Heart right ventricle (tissue), 16 donors: Measurements from ENCODE around the gene C16orf78. TPM values are rescaled to one million over a fixed set of nuclear protein-coding genes. Genes with fewer than 3 reads are reported as not detected.

Experiments used
- ATAC-seq, 8 donors: fragments of 200-7000 bp; cut with Tn5 transposase; one replicate each; pipeline ENCODE4 v1.9.1; 2020; ENCODE audit warnings: mild to moderate bottlenecking in 8 of 8, moderate library complexity in 8 of 8, moderate number of reproducible peaks in 1 of 8
- DNase-seq, 2 donors: peaks; one replicate each; pipeline ENCODE4 v3.0.0-alpha.2; 2020
- H3K27ac ChIP-seq, 10 donors: fragments of 200-600 bp; sonication (generic) in 2 of 10; one replicate each; pipeline versions ENCODE4 v1.5.0 to v1.8.0; 2020 to 2022; ENCODE audit warnings: mild to moderate bottlenecking in 3 of 10
- H3K27me3 ChIP-seq, 7 donors: fragments of 200-600 bp; one replicate each; pipeline ENCODE4 v1.8.0; 2021 to 2022; ENCODE audit warnings: mild to moderate bottlenecking in 2 of 7
- H3K36me3 ChIP-seq, 9 donors: fragments of 200-600 bp; sonication (generic) in 1 of 9; one replicate each; pipeline versions ENCODE4 v1.5.0 to v1.8.0; 2020 to 2022; ENCODE audit warnings: mild to moderate bottlenecking in 2 of 9
- H3K4me1 ChIP-seq, 9 donors: fragments of 200-600 bp; sonication (generic) in 1 of 9; one replicate each; pipeline versions ENCODE4 v1.5.0 to v1.8.0; 2020 to 2022; ENCODE audit warnings: mild to moderate bottlenecking in 4 of 9
- H3K4me3 ChIP-seq, 10 donors: fragments of 200-600 bp; sonication (generic) in 2 of 10; one replicate each; pipeline versions ENCODE4 v1.5.0 to v1.8.0; 2020 to 2022; ENCODE audit warnings: mild to moderate bottlenecking in 7 of 10, moderate library complexity in 2 of 10
- H3K9me3 ChIP-seq, 11 donors: fragments of 200-600 bp in 10 of 11; sonication (generic) in 2 of 11; one replicate each; pipeline versions ENCODE4 v1.5.0 to v1.8.0; 2013 to 2022; ENCODE audit warnings: mild to moderate bottlenecking in 2 of 11, control low read depth in 1 of 11, moderate library complexity in 1 of 11
- CTCF ChIP-seq, 9 donors: fragments of 200-600 bp; sonication (generic) in 2 of 9; IDR thresholded peaks; one replicate each; pipeline versions ENCODE4 v1.5.0 to v1.8.0; 2021 to 2022; ENCODE audit warnings: antibody characterized with exemption in 9 of 9, mild to moderate bottlenecking in 5 of 9, moderate library complexity in 1 of 9
- WGBS, 2 donors: extraction: QIAGEN DNeasy Blood & Tissue Kit; methylation state at CpG; one replicate each; pipeline ENCODE4 v1.1.7; 2013; ENCODE audit warnings: inconsistent platforms in 1 of 2; 5-methylcytosine and 5-hydroxymethylcytosine counted together
- intact Hi-C, 10 donors: fragments of 100-400 bp; cut with DNase I; formaldehyde crosslinking; loops; one replicate each; pipeline versions ENCODE4 v1.11.1 to v1.14.2; 2022
- long read RNA-seq, 3 donors: library from polyadenylated mRNA; unstranded; transcript quantifications; one replicate each; pipeline ENCODE4 v2.0.0, GENCODE V29; 2020 to 2021
- polyA plus RNA-seq, 2 donors: library from polyadenylated mRNA; stranded (reverse); fragments of 200-250 nt; gene quantifications; one replicate each; pipeline ENCODE4 v1.2.3, GENCODE V29; 2013
- total RNA-seq, 10 donors: library from RNA; stranded (reverse); fragmentation: NEBNext Ultra II Directional in 3 of 10; extraction: Animal tissue kit (Norgen Biotek cat#: 25700) in 3 of 10; gene quantifications; one replicate each; pipeline versions ENCODE4 v1.2.1 to v1.2.4, GENCODE V29; 2021 to 2023
- donor health status: Arrhythmogenic right ventricular cardiomyopathy.
- donor health status: ischemic (EF 13 %, LVEDD 7.1; RV severe dilation, severe dysfunction).
- donor health status: healthy with polysubstance abuse.
- donor health status: DM: no; HTN: yes; CAD: no.
- donor health status: DM: no; HTN: no; CAD: no.
- donor health status: ischemic (EF 25% LVEDD 6.9; RV normal size, moderate dysfunction).
- donor health status: ischemic (EF 25% LVEDD 5.7; RV mildly dilated, moderate dysfunction).
- donor health status: healthy.
- donor health status: DM: yes; HTN: yes; CAD: no.
- donor health status: Ischemic cardiomyopathy.
- donor health status: ischemic (EF 35%, LVEDD 5.7; RV mildly dilated, moderate dysfunction).
- donor health status: nonischemic (EF 11% LVEDD 7.7; RV severe dilation, severe dysfunction).
- donor health status: DM: yes; HTN: yes; CAD: no.
- donor health status: PGD.
- donor health status: ischemic (EF 29% LVEDD 5.4; RV normal size, mild dysfunction).
- donor health status: nonischemic (EF 23%, LVEDD 6.1; RV moderate dilation, normal function).

Gene C16orf78, protein sequence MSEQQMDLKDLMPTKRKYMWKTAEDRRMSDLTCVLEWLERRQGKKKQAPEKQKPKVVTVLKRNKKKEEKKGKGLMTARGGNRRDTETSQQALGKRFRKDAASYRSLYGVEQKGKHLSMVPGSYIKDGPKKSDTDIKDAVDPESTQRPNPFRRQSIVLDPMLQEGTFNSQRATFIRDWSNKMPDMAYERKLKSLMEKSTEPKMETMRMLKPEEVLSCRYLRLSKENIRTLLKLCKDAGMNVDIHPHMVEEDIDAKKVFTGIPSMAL
- total RNA-seq (not detected), polyA plus RNA-seq (not detected)
- long read RNA-seq, donor 1: 0 reads
- long read RNA-seq, donor 2: 0 reads
- long read RNA-seq, donor 3: 0 reads

DNA sequence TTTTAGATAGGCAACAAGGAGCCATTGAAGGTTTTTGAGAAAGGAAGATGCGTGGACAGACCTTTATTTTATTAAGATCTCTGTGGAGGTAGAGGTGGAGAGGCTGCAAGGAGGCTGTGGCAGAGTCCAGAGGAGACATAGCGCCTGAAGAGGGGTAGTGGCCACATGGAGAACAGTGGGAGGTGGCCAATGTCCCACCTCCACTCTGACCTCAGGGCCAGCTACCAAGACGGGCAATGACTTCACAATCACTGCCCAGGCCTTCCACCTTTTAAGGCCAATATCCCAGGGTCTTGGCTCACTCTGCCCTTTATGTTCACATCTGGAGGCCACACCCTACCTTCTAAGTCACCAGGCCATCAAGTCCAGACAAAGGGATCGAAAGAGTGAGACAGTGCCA is at the start of gene C16orf78:
Gene C16orf78 (plus strand): TSS at position 301 of the 400 bp plus-strand sequence. CDS start 136 bp downstream, outside the sequence.
- Histone ChIP-seq H3K4me3 (no peak within 1 kb of the TSS), H3K4me1 (no peaks in the 10 kb centered on the region), H3K27me3 (peaks cover 0 to 8% (median 0%) of the 10 kb centered on the region in 7 donors), H3K9me3 (no peaks in the 10 kb centered on the region), H3K36me3 (no peaks in the 10 kb centered on the region), H3K27ac (no peak within 1 kb of the TSS)
- 87 to 89% methylated on average over 4 of the region's 4 CpGs for WGBS, 2 donors
- no peak for DNase-seq
- TF ChIP-seq CTCF (IDR thresholded peaks at IDR 0.05): no peak
- ATAC-seq: no peak
- intact Hi-C loops: no loop called here

DNA sequence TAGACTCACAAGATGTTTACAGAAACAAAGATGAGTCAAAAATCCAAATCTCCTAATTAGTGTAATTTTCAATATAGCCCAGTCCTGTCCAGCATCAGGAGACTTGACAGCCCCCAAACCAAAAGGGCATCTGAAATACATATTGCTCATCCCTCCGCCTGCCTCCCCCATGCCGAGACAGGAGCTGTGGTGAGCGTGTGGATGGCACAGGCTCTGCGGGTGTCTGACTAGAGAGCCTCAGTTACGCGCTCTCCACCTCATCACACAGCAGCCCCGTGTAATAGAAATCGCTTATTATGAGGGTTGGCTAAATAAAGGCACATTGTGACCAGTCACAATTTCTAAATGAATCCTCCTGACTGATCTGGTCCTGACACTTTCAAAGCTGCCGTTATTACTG is 48.9 kb upstream of the C16orf78 start:
- ATAC-seq: no peak
- 85 to 88% methylated on average over 9 of the region's 9 CpGs for WGBS, 2 donors
- H3K4me3 ChIP-seq: no peak overlapping the region
- no peaks in the 10 kb centered on the region for H3K4me1 ChIP-seq
- peaks cover 0 to 15% (median 7%) of the 10 kb centered on the region in 11 donors for H3K9me3 ChIP-seq
- no peak for TF ChIP-seq CTCF (IDR thresholded peaks at IDR 0.05)
- no peaks in the 10 kb centered on the region for H3K36me3 ChIP-seq
- DNase-seq: no peak
- H3K27ac ChIP-seq: no peak overlapping the region
- intact Hi-C loops: loop anchor here in 1 of 10 donors (1.0 kb wide), 1 partner anchor 33 kb away; no protein-coding TSS in a partner anchor
- peaks cover 0 to 11% (median 6%) of the 10 kb centered on the region in 7 donors for H3K27me3 ChIP-seq

DNA sequence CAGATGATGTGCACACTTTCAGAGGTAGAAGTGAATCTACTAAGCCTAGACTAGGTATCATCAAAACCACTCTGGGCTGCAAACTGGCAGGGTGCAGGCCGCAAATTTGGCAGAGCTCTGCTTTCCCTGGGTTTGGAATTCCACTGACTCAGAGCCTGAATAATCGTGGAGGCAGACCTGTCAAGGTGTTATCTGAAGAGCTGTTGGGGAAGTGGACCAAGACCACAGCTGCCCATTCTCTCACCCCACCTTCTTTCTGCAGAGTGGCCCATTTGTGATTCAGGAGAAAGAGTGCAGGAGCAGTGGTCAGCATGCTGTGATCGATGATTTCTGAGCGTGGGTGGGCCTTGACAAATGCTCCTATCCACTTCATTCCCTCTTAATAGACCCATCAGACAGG is 46.1 kb upstream of the C16orf78 start:
- DNase-seq (no peak), ATAC-seq (no peak)
- no peaks in the 10 kb centered on the region for H3K4me1 ChIP-seq
- WGBS, 2 donors: 63% methylated on average over 4 of the region's 4 CpGs
- TF ChIP-seq CTCF (IDR thresholded peaks at IDR 0.05): no peak
- intact Hi-C loops: no loop called here
- H3K36me3 ChIP-seq: no peaks in the 10 kb centered on the region
- no peaks in the 10 kb centered on the region for H3K9me3 ChIP-seq
- no peak overlapping the region for H3K4me3 ChIP-seq
- H3K27ac ChIP-seq: no peak overlapping the region
- H3K27me3 ChIP-seq: peaks cover 0 to 11% (median 6%) of the 10 kb centered on the region in 7 donors

DNA sequence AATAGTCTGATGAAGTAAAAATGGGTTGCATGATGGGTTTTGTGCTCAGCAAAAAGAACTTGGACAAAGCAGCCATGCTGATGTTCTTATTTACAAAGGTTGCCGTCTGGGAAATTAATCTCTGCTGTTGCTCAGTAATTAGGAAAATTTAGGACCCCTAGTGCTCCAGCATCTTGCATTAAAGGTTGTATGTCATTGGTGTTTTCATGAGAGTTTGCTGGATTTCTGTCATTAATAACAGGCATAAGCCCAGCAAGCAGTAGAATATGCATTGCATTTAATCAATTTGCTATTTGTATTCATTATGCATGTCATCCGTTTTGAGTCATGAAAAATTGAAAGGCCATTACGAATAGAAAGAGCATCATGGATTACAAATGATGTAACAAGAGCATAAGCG is 45.3 kb upstream of the C16orf78 start:
- no peaks in the 10 kb centered on the region for H3K36me3 ChIP-seq
- no peak overlapping the region for H3K27ac ChIP-seq
- no peak overlapping the region for H3K4me3 ChIP-seq
- ATAC-seq (no peak), DNase-seq (no peak)
- no peaks in the 10 kb centered on the region for H3K9me3 ChIP-seq
- TF ChIP-seq CTCF (IDR thresholded peaks at IDR 0.05): no peak
- WGBS, 2 donors: 75 to 80% methylated on average over 4 of the region's 4 CpGs
- intact Hi-C loops: no loop called here
- H3K27me3 ChIP-seq: peaks cover 0 to 11% (median 6%) of the 10 kb centered on the region in 7 donors
- no peaks in the 10 kb centered on the region for H3K4me1 ChIP-seq
